Gastroesophageal sphincter (tissue), 4 donors: ENCODE data around the gene ZNF273. TPM values are rescaled to one million over a fixed set of nuclear protein-coding genes. Genes with fewer than 3 reads are reported as not detected.
"Not testable (repeated sequence)": the region's sequence is repeated elsewhere in the genome, so short reads cannot be mapped to it uniquely, and the experiment has no call there.

Experiments used
- ATAC-seq: fragments of 150-250 bp; one replicate; pipeline ENCODE4 v1.9.1; 2016; ENCODE audit warnings: mild to moderate bottlenecking, moderate library complexity
- H3K27ac ChIP-seq, 4 donors: fragments of 200-600 bp; sonication (generic) in 3 of 4; 1 replicate in 3 of 4; 2 replicates in 1 of 4; pipeline ENCODE4 v1.5.1; 2016 to 2019
- H3K27me3 ChIP-seq: fragments of 200-600 bp; sonication (generic); one replicate; pipeline ENCODE4 v1.5.1; 2019
- H3K36me3 ChIP-seq, 2 donors: fragments of 200-600 bp; sonication (generic); one replicate each; pipeline ENCODE4 v1.5.1; 2019; ENCODE audit warnings: control low read depth in 1 of 2
- H3K4me1 ChIP-seq, 3 donors: fragments of 200-600 bp; sonication (generic); 1 replicate in 2 of 3; 2 replicates in 1 of 3; pipeline ENCODE4 v1.5.1; 2016 to 2019; ENCODE audit warnings: control low read depth in 2 of 3
- H3K4me3 ChIP-seq, 2 donors: fragments of 200-600 bp; sonication (generic); one replicate each; pipeline ENCODE4 v1.5.1; 2019; ENCODE audit warnings: mild to moderate bottlenecking in 1 of 2, moderate library complexity in 1 of 2
- H3K9me3 ChIP-seq, 3 donors: fragments of 200-600 bp; sonication (generic); one replicate each; pipeline ENCODE4 v1.5.1; 2017 to 2019; ENCODE audit warnings: control low read depth in 2 of 3
- EP300 ChIP-seq: sonication (generic); formaldehyde crosslinking; IDR thresholded peaks from one replicate; pipeline ENCODE4 v1.6.1; 2017; ENCODE audit warnings: antibody characterized with exemption, mild to moderate bottlenecking
- POLR2A ChIP-seq, 2 donors: fragments of 450-650 bp; IDR thresholded peaks; one replicate each; pipeline ENCODE4 v1.6.1; 2017; ENCODE audit warnings: antibody characterized with exemption in 2 of 2, mild to moderate bottlenecking in 2 of 2, moderate library complexity in 1 of 2
- POLR2AphosphoS5 ChIP-seq: sonication (generic); formaldehyde crosslinking; IDR thresholded peaks from one replicate; pipeline ENCODE4 v1.6.1; 2017; ENCODE audit warnings: antibody characterized with exemption
- WGBS, 2 donors: methylation state at CpG; one replicate each; pipeline ENCODE4 v1.1.5; 2018; ENCODE audit warnings: low coverage in 1 of 2; 5-methylcytosine and 5-hydroxymethylcytosine counted together
- total RNA-seq, 4 donors: library from RNA; depleted of rRNA; stranded (reverse); fragments of >200 nt; gene quantifications; one replicate each; pipeline ENCODE4 v1.1.0, GENCODE V29; 2016
- TF ChIP-seq, protein P1 (sequence below), 4 experiments: fragments of 200-600 bp in 2 of 4; fragments of 450-650 bp in 2 of 4; sonication (generic) in 1 of 4; IDR thresholded peaks; one replicate each; pipeline ENCODE4 v1.5.1; 2017 to 2019; ENCODE audit warnings: antibody characterized with exemption in 4 of 4, mild to moderate bottlenecking in 2 of 4, moderate library complexity in 2 of 4

ZNF273 gene
- total RNA-seq, 4 donors from 2014 or later = 3.0 to 7.8 (median 4.1) TPM

DNA sequence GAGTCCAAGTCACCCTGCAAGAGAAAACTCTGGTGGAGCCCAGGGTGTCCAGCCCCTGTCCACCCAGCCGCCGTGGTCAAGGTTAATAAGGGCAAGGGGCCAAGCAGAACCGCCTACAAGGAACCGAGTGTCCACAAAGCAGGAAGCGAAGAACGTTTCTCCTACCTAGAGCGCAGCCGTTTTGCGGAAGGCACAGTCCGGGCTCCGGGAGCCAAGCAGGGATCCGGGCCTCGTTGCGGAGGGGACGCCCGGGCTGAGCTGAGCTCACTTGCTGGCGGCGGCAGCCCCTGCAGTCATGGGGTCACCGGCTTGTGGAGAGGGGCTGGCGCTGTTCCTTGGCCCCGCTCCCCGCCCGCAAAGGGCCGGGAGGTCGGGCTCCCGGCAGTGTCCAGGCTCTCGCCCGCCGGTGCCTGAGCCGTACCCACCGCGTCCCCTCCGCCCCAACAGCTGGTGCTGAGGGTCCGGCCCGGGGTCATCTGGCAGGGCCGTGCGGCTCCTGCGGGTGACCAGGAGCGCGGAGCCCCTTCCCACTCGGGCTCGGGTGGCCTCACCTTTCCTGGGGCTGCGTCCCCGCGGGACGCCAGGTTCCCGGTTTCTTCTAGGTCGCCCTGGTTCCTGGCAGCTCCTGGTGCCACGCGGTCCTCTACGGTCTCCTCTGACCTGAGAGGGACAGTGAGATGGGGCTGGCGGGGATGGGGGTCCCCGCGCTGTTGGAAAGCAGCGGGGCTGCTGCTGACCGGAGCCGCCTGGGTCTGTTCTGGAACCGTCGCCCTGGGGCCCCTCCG is 14.0 kb upstream of the ZNF273 start:
- Histone ChIP-seq H3K4me3 (peak overlapping the region; percentile 30 to 57), H3K36me3 (no peaks in the 10 kb centered on the region), H3K27ac (peak overlapping the region in 2 of 4 donors; percentile 17 to 54), H3K9me3 (no peaks in the 10 kb centered on the region), H3K4me1 (peaks cover 0 to 54% (median 21%) of the 10 kb centered on the region in 3 donors), H3K27me3 (peaks cover 10% of the 10 kb centered on the region)
- TF ChIP-seq POLR2AphosphoS5 (no peak), EP300 (no peak), POLR2A (IDR thresholded peaks at IDR 0.05) (no peak)
- TF ChIP-seq, protein P1, sequence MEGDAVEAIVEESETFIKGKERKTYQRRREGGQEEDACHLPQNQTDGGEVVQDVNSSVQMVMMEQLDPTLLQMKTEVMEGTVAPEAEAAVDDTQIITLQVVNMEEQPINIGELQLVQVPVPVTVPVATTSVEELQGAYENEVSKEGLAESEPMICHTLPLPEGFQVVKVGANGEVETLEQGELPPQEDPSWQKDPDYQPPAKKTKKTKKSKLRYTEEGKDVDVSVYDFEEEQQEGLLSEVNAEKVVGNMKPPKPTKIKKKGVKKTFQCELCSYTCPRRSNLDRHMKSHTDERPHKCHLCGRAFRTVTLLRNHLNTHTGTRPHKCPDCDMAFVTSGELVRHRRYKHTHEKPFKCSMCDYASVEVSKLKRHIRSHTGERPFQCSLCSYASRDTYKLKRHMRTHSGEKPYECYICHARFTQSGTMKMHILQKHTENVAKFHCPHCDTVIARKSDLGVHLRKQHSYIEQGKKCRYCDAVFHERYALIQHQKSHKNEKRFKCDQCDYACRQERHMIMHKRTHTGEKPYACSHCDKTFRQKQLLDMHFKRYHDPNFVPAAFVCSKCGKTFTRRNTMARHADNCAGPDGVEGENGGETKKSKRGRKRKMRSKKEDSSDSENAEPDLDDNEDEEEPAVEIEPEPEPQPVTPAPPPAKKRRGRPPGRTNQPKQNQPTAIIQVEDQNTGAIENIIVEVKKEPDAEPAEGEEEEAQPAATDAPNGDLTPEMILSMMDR (IDR thresholded peaks at IDR 0.05) = no peak
- 28% methylated on average over 5 of the region's 60 CpGs; no CpG with 5 or more reads in 1 of the 2 donors for WGBS, 2 donors
- peak; percentile 50 for ATAC-seq

DNA sequence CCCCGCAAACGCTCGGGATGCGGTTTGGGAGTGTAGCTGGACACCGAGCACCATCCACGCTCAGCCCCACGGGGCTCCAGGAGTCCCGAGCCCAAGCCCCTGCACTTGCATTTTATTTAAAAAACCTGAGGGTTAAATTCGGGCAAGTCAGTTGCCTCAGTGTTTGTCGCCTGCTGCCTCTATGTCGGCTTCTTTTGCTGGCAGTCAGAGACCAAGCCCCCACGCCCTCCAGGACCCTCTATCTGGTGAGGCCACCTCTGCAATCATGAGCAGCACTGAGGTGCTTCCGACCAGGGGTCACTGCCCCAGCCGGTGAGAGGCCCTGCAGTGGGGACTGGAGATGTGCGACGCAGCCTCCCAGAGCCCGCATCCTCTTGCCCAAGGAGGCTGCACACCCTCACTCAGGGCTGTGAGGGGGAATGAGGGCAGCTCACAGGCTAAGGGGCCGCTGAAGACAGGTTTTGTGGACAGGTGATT is 13.3 kb upstream of the ZNF273 start:
- WGBS, 2 donors = 100% methylated on average over 2 of the region's 18 CpGs; no CpG with 5 or more reads in 1 of the 2 donors
- peaks cover 0 to 54% (median 21%) of the 10 kb centered on the region in 3 donors for H3K4me1 ChIP-seq
- H3K4me3 ChIP-seq = peak overlapping the region in 1 of 2 donors; percentile 57
- H3K27me3 ChIP-seq = peaks cover 10% of the 10 kb centered on the region
- H3K36me3 ChIP-seq = no peaks in the 10 kb centered on the region
- TF ChIP-seq, protein P1 (IDR thresholded peaks at IDR 0.05) = no peak
- TF ChIP-seq EP300 = no peak
- no peak for TF ChIP-seq POLR2AphosphoS5
- TF ChIP-seq POLR2A (IDR thresholded peaks at IDR 0.05) = no peak
- no peaks in the 10 kb centered on the region for H3K9me3 ChIP-seq
- H3K27ac ChIP-seq = peak overlapping the region in 1 of 4 donors; percentile 54
- no peak for ATAC-seq

DNA sequence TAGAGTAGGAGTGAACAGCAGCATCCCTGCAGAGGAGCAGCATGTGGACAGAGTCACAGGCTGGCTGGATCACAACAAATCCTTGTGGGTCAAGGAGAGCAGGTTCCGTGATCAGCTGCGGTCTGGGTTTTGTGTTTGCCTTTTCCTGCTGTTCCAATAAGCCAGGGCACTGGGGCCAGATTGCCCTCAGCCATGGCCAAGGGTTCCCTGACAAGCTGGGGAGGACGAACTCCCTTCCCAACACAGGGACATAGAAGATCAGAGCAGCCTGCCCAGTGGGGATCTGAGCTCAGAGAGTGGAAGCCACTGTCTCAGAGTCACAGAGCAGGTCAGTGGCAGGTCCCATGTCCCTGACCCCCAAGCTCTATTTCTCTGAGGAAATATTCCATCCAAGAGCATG is 12.8 kb upstream of the ZNF273 start:
- Histone ChIP-seq H3K4me1 (peaks cover 0 to 54% (median 21%) of the 10 kb centered on the region in 3 donors), H3K27me3 (peaks cover 10% of the 10 kb centered on the region), H3K27ac (peak overlapping the region in 1 of 4 donors; percentile 27)
- ATAC-seq, H3K9me3 ChIP-seq, H3K4me3 ChIP-seq, H3K36me3 ChIP-seq: not testable (repeated sequence)
- WGBS, 2 donors = 80% methylated on average over 1 of the region's 3 CpGs; no CpG with 5 or more reads in 1 of the 2 donors

DNA sequence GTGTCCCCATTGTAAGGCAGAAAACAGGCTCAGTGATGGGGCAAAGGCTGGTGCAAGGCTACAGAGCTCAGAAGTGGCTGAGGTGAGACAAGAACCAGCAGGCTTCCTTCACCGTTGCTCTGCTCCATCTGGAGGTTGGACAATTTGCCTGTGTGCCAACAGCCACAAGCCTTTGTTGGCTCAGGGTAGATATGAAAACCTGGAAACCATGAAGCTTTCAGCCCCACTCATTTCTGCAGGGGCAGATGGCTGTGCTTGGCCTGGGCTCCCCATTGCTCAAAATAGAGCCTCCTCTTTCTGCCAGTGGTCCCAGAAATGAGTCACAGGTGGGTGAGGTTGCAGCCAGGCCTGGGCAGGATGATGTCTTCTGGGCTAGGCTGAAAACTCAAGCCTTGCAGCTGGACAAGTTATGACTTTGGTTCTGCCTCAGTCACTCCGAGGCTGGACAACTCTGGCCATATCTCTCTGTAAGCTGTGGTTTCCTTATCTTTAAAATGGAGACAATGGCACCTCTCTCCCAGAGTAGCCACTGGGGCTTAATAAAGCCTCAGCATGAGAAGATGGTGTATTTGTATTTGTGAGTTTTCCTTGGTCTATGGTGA is 12.2 kb upstream of the ZNF273 start:
- no peak overlapping the region for H3K4me3 ChIP-seq
- H3K4me1 ChIP-seq = peaks cover 0 to 54% (median 21%) of the 10 kb centered on the region in 3 donors
- no peak for TF ChIP-seq POLR2A (IDR thresholded peaks at IDR 0.05)
- TF ChIP-seq, protein P1 (IDR thresholded peaks at IDR 0.05) = no peak
- no peaks in the 10 kb centered on the region for H3K9me3 ChIP-seq
- no peak for ATAC-seq
- 48% methylated on average over 2 of the region's 2 CpGs; no CpG with 5 or more reads in 1 of the 2 donors for WGBS, 2 donors
- H3K27ac ChIP-seq = peak overlapping the region in 2 of 4 donors; percentile 27 to 59
- H3K27me3 ChIP-seq = peaks cover 10% of the 10 kb centered on the region
- no peaks in the 10 kb centered on the region for H3K36me3 ChIP-seq

DNA sequence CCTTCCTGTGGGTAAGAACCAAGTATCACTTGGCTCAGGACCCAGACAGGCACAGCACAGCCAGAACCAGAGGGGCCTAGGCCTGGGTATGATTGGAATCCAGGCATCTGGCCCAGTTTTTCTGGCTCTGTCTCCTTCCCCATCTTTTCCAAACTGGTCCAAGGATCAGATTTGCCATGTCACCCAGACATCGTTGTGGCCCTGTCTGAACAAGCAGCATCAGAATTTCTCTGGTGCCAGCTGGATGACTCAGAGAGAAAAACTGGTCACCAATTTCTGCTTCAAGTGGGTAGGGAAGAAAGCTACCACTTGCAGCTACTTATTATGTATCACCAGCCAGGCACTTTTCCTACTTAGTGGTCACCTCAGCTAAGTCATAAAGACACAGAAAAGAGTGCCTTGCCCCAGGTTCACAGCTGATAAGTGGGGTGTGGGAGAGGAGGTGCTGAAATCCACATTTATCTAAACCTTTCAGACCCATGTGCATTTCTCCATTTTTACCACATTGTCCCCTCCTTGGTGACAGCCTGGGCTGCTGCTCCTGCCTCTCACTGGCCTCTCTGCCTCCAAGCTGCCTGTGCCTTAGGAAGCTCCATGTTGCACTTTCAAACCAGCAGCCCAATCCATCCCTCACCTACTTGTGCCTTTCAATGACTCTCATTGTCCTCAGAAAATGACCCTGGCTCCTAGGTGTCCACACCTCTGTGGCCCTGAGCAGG is 11.6 kb upstream of the ZNF273 start:
- 17% methylated on average over 1 of the region's 1 CpG for WGBS, 2 donors
- H3K4me1 ChIP-seq = peaks cover 0 to 54% (median 21%) of the 10 kb centered on the region in 3 donors
- H3K27ac ChIP-seq = peak overlapping the region in 2 of 4 donors; percentile 27 to 59

More for the DNA sequence above, 11.6 kb upstream of the ZNF273 start:
- ATAC-seq, H3K4me3 ChIP-seq, H3K36me3 ChIP-seq, H3K9me3 ChIP-seq: not testable (repeated sequence)
- peaks cover 10% of the 10 kb centered on the region for H3K27me3 ChIP-seq
